GM12878 (cell line): Measurements from ENCODE around the gene DNAAF1. TPM values are rescaled to one million over a fixed set of nuclear protein-coding genes. Genes with fewer than 3 reads are reported as not detected.

Source experiments
- ATAC-seq: fragments of 200-7000 bp; cut with Tn5 transposase; 3 replicates; pipeline ENCODE4 v1.9.1; 2020; ENCODE audit warnings: mild to moderate bottlenecking, moderate library complexity
- BruUV-seq: library from RNA; stranded (reverse); fragments of 400-500 nt; replicated peaks from 2 replicates; lab custom pipeline; 2021; lab: Mats Ljungman, UMichigan
- CTCF ChIA-PET: fragments of 300-600 bp; sonication (Branson Sonifier 250); formaldehyde crosslinking; extraction: SDS; loops from one replicate; lab custom pipeline; 2021; ENCODE audit warnings: inconsistent platforms; lab: Yijun Ruan, JAX
- POLR2A ChIA-PET: fragments of 350-600 bp; formaldehyde crosslinking; extraction: SDS; loops from one replicate; lab custom pipeline; 2021; ENCODE audit warnings: inconsistent platforms; lab: Charles Lee
- RAD21 ChIA-PET: fragments of 300-600 bp; sonication (Branson Sonifier 250); formaldehyde crosslinking; loops from one replicate; lab custom pipeline; 2023; ENCODE audit warnings: antibody characterized with exemption; ENCODE audit not compliant: unreplicated experiment; lab: Charles Lee
- SMC1A ChIA-PET: fragments of 300-600 bp; sonication (Branson Sonifier 250); formaldehyde crosslinking; loops from one replicate; lab custom pipeline; 2023; ENCODE audit not compliant: unreplicated experiment, uncharacterized antibody; lab: Charles Lee
- DNase-seq: peaks from one replicate; pipeline ENCODE4 v3.0.0-alpha.2; 2011; ENCODE audit warnings: low read depth, low spot score
- FAIRE-seq: peaks from 3 replicates; lab custom pipeline; 2011; peaks lifted over from hg19 to GRCh38; lab: Jason Lieb, UNC
- H2AFZ ChIP-seq: 2 replicates; pipeline ENCODE4 v1.6.0; 2011; ENCODE audit warnings: low read depth, low read length, control low read depth; ENCODE audit not compliant: control insufficient read depth
- H3K27ac ChIP-seq: 2 replicates; pipeline ENCODE4 v1.5.1; 2011; ENCODE audit warnings: control low read depth; ENCODE audit not compliant: control insufficient read depth, insufficient read depth
- H3K27me3 ChIP-seq, 2 experiments: replicated peaks in 1 of 2; 2 replicates each; pipeline versions ENCODE4 v1.6.0 to v1.6.1; 2011; ENCODE audit warnings: low read length in 1 of 2; ENCODE audit not compliant: control insufficient read depth in 2 of 2, insufficient read depth in 2 of 2
- H3K36me3 ChIP-seq, 2 experiments: 2 replicates each; pipeline ENCODE4 v1.5.1; 2011; ENCODE audit warnings: low read length in 1 of 2; ENCODE audit not compliant: control insufficient read depth in 2 of 2, insufficient read depth in 2 of 2
- H3K4me1 ChIP-seq: 2 replicates; pipeline ENCODE4 v1.6.1; 2011; ENCODE audit warnings: mild to moderate bottlenecking, low read length, moderate library complexity, mixed read lengths; ENCODE audit not compliant: control insufficient read depth, insufficient read depth
- H3K4me2 ChIP-seq: 2 replicates; pipeline ENCODE4 v1.6.0; 2011; ENCODE audit warnings: control low read depth; ENCODE audit not compliant: control insufficient read depth, insufficient read depth
- H3K4me3 ChIP-seq: fragments of 200-600 bp; sonication (generic); 2 replicates; pipeline ENCODE4 v1.5.1; 2016
- H3K79me2 ChIP-seq: 2 replicates; pipeline ENCODE4 v1.6.0; 2011; ENCODE audit warnings: low read length; ENCODE audit not compliant: control insufficient read depth, insufficient read depth
- H3K9ac ChIP-seq: 2 replicates; pipeline ENCODE4 v1.8.0; 2011; ENCODE audit warnings: low read length, control low read depth, mixed read lengths; ENCODE audit not compliant: control insufficient read depth, insufficient read depth
- H3K9me3 ChIP-seq: replicated peaks from 3 replicates; pipeline ENCODE4 v1.5.1; 2011; ENCODE audit warnings: mild to moderate bottlenecking, low read length; ENCODE audit not compliant: control insufficient read depth, insufficient read depth
- H4K20me1 ChIP-seq: 2 replicates; pipeline ENCODE4 v1.6.0; 2011; ENCODE audit not compliant: control insufficient read depth, insufficient read depth
- BRCA1 ChIP-seq: IDR thresholded peaks from 2 replicates; pipeline ENCODE4 v1.6.1; 2011; ENCODE audit warnings: low read depth, low read length, improper control_type of control experiment
- CBFB ChIP-seq: IDR thresholded peaks from 2 replicates; pipeline ENCODE4 v1.6.1; 2016; ENCODE audit warnings: antibody characterized with exemption, low read depth
- CHD1 ChIP-seq: IDR thresholded peaks from 2 replicates; pipeline ENCODE4 v1.6.1; 2012; ENCODE audit warnings: low read depth, low read length, improper control_type of control experiment
- EZH2 ChIP-seq: IDR thresholded peaks from 2 replicates; pipeline ENCODE4 v1.6.1; 2012; ENCODE audit warnings: low read depth, mild to moderate bottlenecking, control low read depth, inconsistent platforms, low read length, borderline replicate concordance; ENCODE audit not compliant: control insufficient read depth
- HDAC2 ChIP-seq: fragments of 200-600 bp; sonication (generic); IDR thresholded peaks from 2 replicates; pipeline ENCODE4 v1.6.1; 2017
- HDGF ChIP-seq: fragments of 450-650 bp; IDR thresholded peaks from 2 replicates; pipeline ENCODE4 v1.6.1; 2016; ENCODE audit warnings: antibody characterized with exemption
- JUNB ChIP-seq: IDR thresholded peaks from 2 replicates; pipeline ENCODE4 v1.6.1; 2016; ENCODE audit warnings: antibody characterized with exemption, mild to moderate bottlenecking
- NR2C2 ChIP-seq: IDR thresholded peaks from 2 replicates; pipeline ENCODE4 v1.6.1; 2011; ENCODE audit warnings: borderline replicate concordance, low read depth; ENCODE audit not compliant: control insufficient read depth, insufficient read length
- NR2F1 ChIP-seq: fragments of 450-650 bp; conservative IDR thresholded peaks from 2 replicates; pipeline ENCODE4 v1.6.1; 2017; ENCODE audit warnings: mild to moderate bottlenecking
- SREBF1 ChIP-seq: IDR thresholded peaks from 2 replicates; pipeline ENCODE4 v1.6.1; 2012; ENCODE audit warnings: mild to moderate bottlenecking, low read length
- STAT1 ChIP-seq: fragments of 450-650 bp; conservative IDR thresholded peaks from 2 replicates; pipeline ENCODE4 v1.6.1; 2014; ENCODE audit warnings: antibody characterized with exemption, mild to moderate bottlenecking
- SUZ12 ChIP-seq: fragments of 200-600 bp; sonication (generic); IDR thresholded peaks from one replicate; pipeline ENCODE4 v1.6.1; 2018; ENCODE audit warnings: antibody characterized with exemption, mild to moderate bottlenecking; ENCODE audit not compliant: unreplicated experiment
- TAF1 ChIP-seq: IDR thresholded peaks from 2 replicates; pipeline ENCODE4 v1.6.1; 2011; ENCODE audit warnings: mild to moderate bottlenecking, low read depth, low read length, borderline replicate concordance
- ZNF384 ChIP-seq: IDR thresholded peaks from 2 replicates; pipeline ENCODE4 v1.6.1; 2012; ENCODE audit warnings: low read depth, mild to moderate bottlenecking, low read length, improper control_type of control experiment, borderline replicate concordance
- ZZZ3 ChIP-seq: IDR thresholded peaks from 2 replicates; pipeline ENCODE4 v1.6.1; 2011; ENCODE audit warnings: low read depth; ENCODE audit not compliant: control insufficient read depth, insufficient read length
- WGBS: methylation state at CpG from one replicate; pipeline ENCODE4 v1.1.6; 2016; ENCODE audit warnings: low lambda C conversion rate; ENCODE audit not compliant: insufficient replicate concordance, insufficient coverage; ENCODE audit errors: missing lambda C conversion rate; 5-methylcytosine and 5-hydroxymethylcytosine counted together
- in situ Hi-C: fragments of 300-500 bp; cut with MboI; formaldehyde crosslinking; loops from 9 replicates; pipeline ENCODE4 v1.14.3; 2018; ENCODE audit warnings: mixed read lengths
- intact Hi-C: fragments of 100-400 bp; cut with micrococcal nuclease; formaldehyde crosslinking; loops from one replicate; pipeline ENCODE4 v1.14.2; 2022; ENCODE audit not compliant: unreplicated experiment
- polyA plus RNA-seq, 11 experiments: library from polyadenylated mRNA; depleted of rRNA in 4 of 11; unstranded in 6 of 11; stranded (reverse) in 5 of 11; fragments of >200 nt; fragmentation: Nextera tagmentation in 4 of 11; fragmentation: Illumina TruSeq in 1 of 11; extraction: Ambion mirVana in 4 of 11; extraction: Trizol in 1 of 11; gene quantifications; 1 replicate in 1 of 11; 2 replicates in 10 of 11; pipeline versions ENCODE4 v1.2.1 to v1.2.3, GENCODE V29; 2011 to 2016; ENCODE audit warnings: inconsistent platforms in 2 of 11, missing spikeins in 2 of 11, low read depth in 1 of 11
- total RNA-seq, 4 experiments: library from RNA; depleted of rRNA in 3 of 4; stranded (reverse); fragments of >200 nt in 3 of 4; fragmentation: Illumina TruSeq in 1 of 4; extraction: Trizol in 1 of 4; gene quantifications; 2 replicates each; pipeline versions ENCODE4 v1.2.1 to v1.2.3, GENCODE V29; 2013 to 2021
- TF ChIP-seq, protein P1 (sequence below): fragments of 450-650 bp; formaldehyde crosslinking; IDR thresholded peaks from 2 replicates; pipeline ENCODE4 v1.4.0; 2022; ENCODE audit warnings: mild to moderate bottlenecking, moderate library complexity

DNAAF1 gene
- total and polyA plus RNA-seq, 10 of the 15 experiments (the other 5 are each of a cell fraction or from before 2014, with no cell fraction given): 0.02 to 0.76 (median 0.08) TPM; not detected in 6

DNA sequence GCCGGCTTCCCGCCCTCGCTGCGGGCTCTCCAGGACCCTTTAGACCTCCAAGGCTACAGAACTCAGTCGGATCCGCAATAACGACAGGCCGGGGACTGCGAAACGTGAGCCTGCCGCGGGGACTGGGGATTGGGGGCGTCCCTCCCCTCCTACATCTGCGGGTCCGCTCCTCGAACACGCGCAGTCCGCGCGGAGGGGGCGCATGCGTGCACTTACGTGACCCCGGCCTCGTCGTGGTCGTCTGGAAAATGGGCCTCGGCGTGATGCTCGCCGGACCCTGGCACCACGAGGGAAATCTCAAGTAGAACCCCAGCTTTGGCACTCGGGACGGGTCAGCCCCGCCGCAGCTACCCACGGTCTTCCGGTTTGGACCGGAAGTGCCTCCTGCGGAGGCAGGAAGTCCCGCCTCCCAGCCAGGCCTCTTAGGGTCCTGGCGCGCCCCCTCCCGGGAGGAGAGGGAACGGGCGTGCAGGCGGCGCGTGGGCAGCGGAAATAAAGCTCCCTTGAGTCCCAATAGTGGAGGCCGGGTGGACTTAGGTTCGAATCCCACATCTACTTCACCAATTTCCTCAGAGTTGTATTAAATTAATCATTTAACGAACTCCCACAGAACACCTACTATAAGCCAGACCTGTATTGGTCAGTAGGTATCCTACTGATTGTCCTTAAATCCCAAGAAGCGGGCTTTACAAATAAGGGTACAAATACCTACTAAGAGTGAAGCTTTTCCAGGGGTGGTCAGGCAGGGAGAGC, 41.8 kb downstream of the DNAAF1 start, which contains the start of gene TAF1C:
TAF1C (minus strand) TSS at position 373 of the 753 bp plus-strand sequence. CDS start 2,069 bp downstream, outside the sequence.
- peak within 1 kb of the TSS; percentile 86 for H3K27ac ChIP-seq
- ChIA-PET SMC1A (interaction anchor here (0.6 to 5.2 kb wide), 7 partner anchors 8 to 433 kb away, joined by 3 to 61 read pairs (median 3); partner anchors contain the start of genes DNAAF1 and HSDL1), RAD21 (interaction anchor here (1.0 to 1.9 kb wide), 11 partner anchors 12 to 319 kb away, joined by 3 to 49 read pairs (median 3); partner anchors contain the start of gene MBTPS1), POLR2A (interaction anchor here (0.6 kb wide), 1 partner anchor 74 kb away, joined by 3 read pairs; no protein-coding TSS in a partner anchor), CTCF (interaction anchor here (0.6 to 4.8 kb wide), 32 partner anchors 9 to 379 kb away, joined by 3 to 102 read pairs (median 4); partner anchors contain the start of genes DNAAF1, HSBP1, HSDL1 and MBTPS1)
- no peaks in the 10 kb centered on the region for H3K9me3 ChIP-seq
- WGBS: 2% methylated on average over 55 of the region's 55 CpGs
- intact Hi-C loops: loop anchor here (2.0 to 5.0 kb wide), 2 partner anchors 98 to 230 kb away; no protein-coding TSS in a partner anchor
- BruUV-seq: no TSS peak
- H3K4me1 ChIP-seq: no peaks in the 10 kb centered on the region
- H3K9ac ChIP-seq: peak within 1 kb of the TSS; percentile 92
- FAIRE-seq (peak; percentile 96), ATAC-seq (peak; percentile 97), DNase-seq (peak; percentile 66)
- H3K79me2 ChIP-seq: peaks cover 17% of the 10 kb centered on the region
- no peaks in the 10 kb centered on the region for H4K20me1 ChIP-seq
- peak within 1 kb of the TSS; percentile 50 for H3K4me2 ChIP-seq
- H3K27me3 ChIP-seq: no peaks in the 10 kb centered on the region
- in situ Hi-C loops: loop anchor here (5.0 kb wide), 1 partner anchor 100 kb away; no protein-coding TSS in a partner anchor
- H3K36me3 ChIP-seq: peaks cover 0 to 6% of the 10 kb centered on the region in 2 experiments; a peak in 3 of 4 replicates
- peak within 1 kb of the TSS; percentile 89 for H3K4me3 ChIP-seq
- H2AFZ ChIP-seq: peak within 1 kb of the TSS; percentile 97
- 0 out of 2 replicates have a peak, but pooled peaks have one; percentile 24 for TF ChIP-seq BRCA1
- TF ChIP-seq NR2F1: peak; percentile 69
- TF ChIP-seq CHD1: no peak
- no peak for TF ChIP-seq ZNF384
- no peak for TF ChIP-seq SUZ12
- peak; percentile 71; the same call in 1 of the 2 replicates for TF ChIP-seq CBFB
- TF ChIP-seq, protein P1, sequence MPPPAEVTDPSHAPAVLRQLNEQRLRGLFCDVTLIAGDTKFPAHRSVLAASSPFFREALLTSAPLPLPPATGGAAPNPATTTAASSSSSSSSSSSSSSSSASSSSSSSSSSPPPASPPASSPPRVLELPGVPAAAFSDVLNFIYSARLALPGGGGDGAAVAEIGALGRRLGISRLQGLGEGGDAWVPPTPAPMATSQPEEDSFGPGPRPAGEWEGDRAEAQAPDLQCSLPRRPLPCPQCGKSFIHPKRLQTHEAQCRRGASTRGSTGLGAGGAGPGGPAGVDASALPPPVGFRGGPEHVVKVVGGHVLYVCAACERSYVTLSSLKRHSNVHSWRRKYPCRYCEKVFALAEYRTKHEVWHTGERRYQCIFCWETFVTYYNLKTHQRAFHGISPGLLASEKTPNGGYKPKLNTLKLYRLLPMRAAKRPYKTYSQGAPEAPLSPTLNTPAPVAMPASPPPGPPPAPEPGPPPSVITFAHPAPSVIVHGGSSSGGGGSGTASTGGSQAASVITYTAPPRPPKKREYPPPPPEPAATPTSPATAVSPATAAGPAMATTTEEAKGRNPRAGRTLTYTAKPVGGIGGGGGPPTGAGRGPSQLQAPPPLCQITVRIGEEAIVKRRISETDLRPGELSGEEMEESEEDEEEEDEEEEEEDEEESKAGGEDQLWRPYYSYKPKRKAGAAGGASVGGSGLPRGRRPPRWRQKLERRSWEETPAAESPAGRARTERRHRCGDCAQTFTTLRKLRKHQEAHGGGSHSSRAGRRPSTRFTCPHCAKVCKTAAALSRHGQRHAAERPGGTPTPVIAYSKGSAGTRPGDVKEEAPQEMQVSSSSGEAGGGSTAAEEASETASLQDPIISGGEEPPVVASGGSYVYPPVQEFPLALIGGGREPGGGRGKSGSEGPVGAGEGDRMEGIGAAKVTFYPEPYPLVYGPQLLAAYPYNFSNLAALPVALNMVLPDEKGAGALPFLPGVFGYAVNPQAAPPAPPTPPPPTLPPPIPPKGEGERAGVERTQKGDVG (CRISPR knock-in tag): no peak
- TF ChIP-seq EZH2: no peak
- TF ChIP-seq NR2C2: no peak
- TF ChIP-seq SREBF1: no peak
- TF ChIP-seq HDAC2: no peak
- peak; percentile 39; the same call in 1 of the 2 replicates for TF ChIP-seq TAF1
- TF ChIP-seq STAT1: peak; percentile 65; the same call in 1 of the 2 replicates
- no peak for TF ChIP-seq JUNB
- no peak for TF ChIP-seq ZZZ3
- no peak for TF ChIP-seq HDGF
